GM10266 (cell line): ENCODE measurements around the gene DGUOK.
"Not testable (repeated sequence)": the region's sequence is repeated elsewhere in the genome, so short reads cannot be mapped to it uniquely, and the experiment has no call there.

Source experiments
- DNase-seq: peaks from one replicate; pipeline ENCODE4 v3.0.0; 2012; ENCODE audit errors: extremely low spot score
- CTCF ChIP-seq: IDR thresholded peaks from 2 replicates; pipeline ENCODE4 v1.5.1; 2012; ENCODE audit warnings: mild to moderate bottlenecking, low read depth; ENCODE audit not compliant: control insufficient read depth, insufficient read depth; ENCODE audit errors: missing control alignments

The DGUOK gene

GRCh38 chr2:73903313-73903712 lies 23.4 kb upstream of the DGUOK start:
- DNase-seq = no peak
- TF ChIP-seq CTCF = no peak

GRCh38 chr2:73903949-73904613 lies 22.6 kb upstream of the DGUOK start:
- not testable (repeated sequence) for DNase-seq

GRCh38 chr2:73904952-73905351 lies 21.7 kb upstream of the DGUOK start:
- no peak for TF ChIP-seq CTCF

GRCh38 chr2:73906847-73907505 lies 19.7 kb upstream of the DGUOK start:
- no peak for DNase-seq
- no peak for TF ChIP-seq CTCF

More at GRCh38 chr2:73904952-73905351, 21.7 kb upstream of the DGUOK start:
- DNase-seq = no peak

- peak; percentile 66 for TF ChIP-seq CTCF
- DNase-seq = peak; percentile 74
Observed at GRCh38 chr2:73907840-73908452, 18.7 kb upstream of the DGUOK start.

GRCh38 chr2:73908689-73909652 lies 17.7 kb upstream of the DGUOK start:
- DNase-seq = no peak

More at GRCh38 chr2:73908689-73909652, 17.7 kb upstream of the DGUOK start:
- TF ChIP-seq CTCF = no peak
